Osteoblast (primary cell): ENCODE data around the gene SLC6A13. TPM values are rescaled to one million over a fixed set of nuclear protein-coding genes. Genes with fewer than 3 reads are reported as not detected.

Source experiments
- DNase-seq: peaks from one replicate; pipeline ENCODE4 v3.0.0; 2011; ENCODE audit warnings: low spot score, mixed read lengths; ENCODE audit not compliant: insufficient read length; ENCODE audit errors: missing footprints
- H2AFZ ChIP-seq: 2 replicates; pipeline ENCODE4 v1.6.0; 2011; ENCODE audit warnings: mild to moderate bottlenecking, low read length
- H3K27ac ChIP-seq: 2 replicates; pipeline ENCODE4 v1.5.1; 2011; ENCODE audit warnings: mild to moderate bottlenecking, low read depth, low read length, moderate library complexity
- H3K27me3 ChIP-seq: 2 replicates; pipeline ENCODE4 v1.6.0; 2012; ENCODE audit warnings: mild to moderate bottlenecking, control low read depth, inconsistent platforms, low read length, moderate library complexity; ENCODE audit not compliant: insufficient read depth
- H3K36me3 ChIP-seq: 2 replicates; pipeline ENCODE4 v1.5.1; 2011; ENCODE audit warnings: mild to moderate bottlenecking, low read length, control low read depth, moderate library complexity; ENCODE audit not compliant: insufficient read depth
- H3K4me1 ChIP-seq: 2 replicates; pipeline ENCODE4 v1.5.1; 2011; ENCODE audit warnings: mild to moderate bottlenecking, low read length, control low read depth, moderate library complexity; ENCODE audit not compliant: insufficient read depth
- H3K4me2 ChIP-seq: 2 replicates; pipeline ENCODE4 v1.6.0; 2011; ENCODE audit warnings: mild to moderate bottlenecking, low read length; ENCODE audit not compliant: insufficient read depth
- H3K4me3 ChIP-seq: fragments of 200-600 bp; sonication (generic); 3 replicates; pipeline ENCODE4 v1.5.1; 2012; ENCODE audit warnings: mild to moderate bottlenecking, low read length, inconsistent platforms; ENCODE audit not compliant: insufficient read depth
- H3K79me2 ChIP-seq: 2 replicates; pipeline ENCODE4 v1.6.0; 2012; ENCODE audit warnings: mild to moderate bottlenecking, low read length, control low read depth, inconsistent platforms; ENCODE audit not compliant: insufficient read depth
- H3K9me3 ChIP-seq: 2 replicates; pipeline ENCODE4 v1.5.1; 2011; ENCODE audit warnings: low read depth, low read length, control low read depth
- H4K20me1 ChIP-seq: 2 replicates; pipeline ENCODE4 v1.6.0; 2012; ENCODE audit warnings: mild to moderate bottlenecking, low read length, control low read depth; ENCODE audit not compliant: insufficient read depth
- total RNA-seq: library from RNA; depleted of rRNA; stranded (reverse); fragments of >200 nt; gene quantifications from 2 replicates; pipeline ENCODE4 v1.2.3, GENCODE V29; 2012
- TF ChIP-seq, protein P1 (sequence below): IDR thresholded peaks from 2 replicates; pipeline ENCODE4 v1.5.1; 2011; ENCODE audit warnings: mild to moderate bottlenecking, low read depth, low read length, moderate library complexity; ENCODE audit errors: extremely low read depth

The SLC6A13 gene
- total RNA-seq, 1 donor: not detected

DNA sequence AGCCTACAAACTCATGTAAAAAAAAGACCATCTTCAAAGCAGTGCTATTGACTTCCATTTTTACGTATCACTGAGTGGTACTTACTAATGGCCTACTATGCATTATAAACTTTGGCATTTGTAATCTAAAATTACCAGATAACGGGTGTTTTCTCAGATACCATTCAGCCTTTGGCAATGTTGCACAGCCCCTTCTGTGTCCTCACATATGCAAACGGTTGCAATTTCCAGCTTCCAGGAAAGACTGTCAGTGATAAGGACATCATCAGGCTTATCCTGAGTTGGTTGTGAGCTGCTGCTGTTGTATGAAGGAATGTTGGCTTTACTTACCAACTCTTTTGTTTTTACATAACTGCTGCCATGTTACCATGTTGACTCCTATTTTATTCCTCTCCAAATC, 1.6 kb upstream of the SLC6A13 start:
- no peak for DNase-seq
- no peak overlapping the region for H3K27ac ChIP-seq
- H3K4me3 ChIP-seq: no peak overlapping the region
- H3K9me3 ChIP-seq: no peaks in the 10 kb centered on the region
- H3K27me3 ChIP-seq: peaks cover 25% of the 10 kb centered on the region
- no peaks in the 10 kb centered on the region for H3K36me3 ChIP-seq
- TF ChIP-seq, protein P1, sequence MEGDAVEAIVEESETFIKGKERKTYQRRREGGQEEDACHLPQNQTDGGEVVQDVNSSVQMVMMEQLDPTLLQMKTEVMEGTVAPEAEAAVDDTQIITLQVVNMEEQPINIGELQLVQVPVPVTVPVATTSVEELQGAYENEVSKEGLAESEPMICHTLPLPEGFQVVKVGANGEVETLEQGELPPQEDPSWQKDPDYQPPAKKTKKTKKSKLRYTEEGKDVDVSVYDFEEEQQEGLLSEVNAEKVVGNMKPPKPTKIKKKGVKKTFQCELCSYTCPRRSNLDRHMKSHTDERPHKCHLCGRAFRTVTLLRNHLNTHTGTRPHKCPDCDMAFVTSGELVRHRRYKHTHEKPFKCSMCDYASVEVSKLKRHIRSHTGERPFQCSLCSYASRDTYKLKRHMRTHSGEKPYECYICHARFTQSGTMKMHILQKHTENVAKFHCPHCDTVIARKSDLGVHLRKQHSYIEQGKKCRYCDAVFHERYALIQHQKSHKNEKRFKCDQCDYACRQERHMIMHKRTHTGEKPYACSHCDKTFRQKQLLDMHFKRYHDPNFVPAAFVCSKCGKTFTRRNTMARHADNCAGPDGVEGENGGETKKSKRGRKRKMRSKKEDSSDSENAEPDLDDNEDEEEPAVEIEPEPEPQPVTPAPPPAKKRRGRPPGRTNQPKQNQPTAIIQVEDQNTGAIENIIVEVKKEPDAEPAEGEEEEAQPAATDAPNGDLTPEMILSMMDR: no peak
- no peak overlapping the region for H2AFZ ChIP-seq
- H3K4me1 ChIP-seq: peaks cover 2% of the 10 kb centered on the region
- H4K20me1 ChIP-seq: no peaks in the 10 kb centered on the region
- H3K79me2 ChIP-seq: no peaks in the 10 kb centered on the region
- no peak overlapping the region for H3K4me2 ChIP-seq

DNA sequence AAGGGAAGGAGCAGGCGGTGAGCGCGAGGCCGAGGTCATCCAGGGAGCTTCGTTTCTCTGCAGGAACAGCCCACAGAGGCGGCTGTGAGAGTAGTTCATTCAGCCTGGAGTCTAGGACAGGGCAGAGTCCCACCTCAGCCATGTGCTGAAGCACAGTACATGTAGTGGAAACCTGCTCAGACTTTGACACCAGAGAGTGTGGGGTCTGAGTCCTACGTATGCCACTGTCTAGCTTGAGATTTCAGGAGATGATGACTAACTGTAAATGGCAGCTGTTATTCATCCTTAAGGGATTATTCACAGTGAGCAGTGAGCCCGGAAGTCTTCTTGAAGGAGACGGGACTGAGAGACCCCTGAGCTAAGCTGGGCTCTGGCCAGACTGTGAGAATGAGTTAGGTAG, 938 bp upstream of the SLC6A13 start:
- TF ChIP-seq, protein P1: no peak
- DNase-seq: no peak

DNA sequence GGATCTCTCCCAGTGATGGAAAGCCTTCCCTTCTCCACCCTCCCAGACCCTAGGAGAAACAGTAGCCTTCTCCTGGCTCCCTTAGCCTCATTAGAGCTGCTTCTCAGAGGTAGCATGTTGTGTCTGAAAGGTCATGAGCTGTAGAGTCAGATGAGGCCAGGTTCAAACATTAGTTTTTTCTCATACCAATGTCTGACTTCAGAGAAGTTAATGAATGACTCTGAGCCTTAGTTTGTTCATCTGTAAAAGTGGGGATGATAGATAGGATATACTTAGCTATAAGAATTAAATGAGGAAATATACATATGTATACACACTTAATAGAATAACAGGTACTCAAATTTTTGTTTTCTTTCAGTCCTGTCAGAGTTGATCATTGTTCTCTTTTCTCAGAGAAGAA, 523 bp downstream of the SLC6A13 start:
- no peaks in the 10 kb centered on the region for H3K36me3 ChIP-seq
- H3K4me1 ChIP-seq: peaks cover 2% of the 10 kb centered on the region
- no peak overlapping the region for H3K27ac ChIP-seq
- TF ChIP-seq, protein P1: no peak
- no peak for DNase-seq
- H3K9me3 ChIP-seq: no peaks in the 10 kb centered on the region
- no peaks in the 10 kb centered on the region for H4K20me1 ChIP-seq
- H3K4me3 ChIP-seq: no peak overlapping the region
- no peak overlapping the region for H2AFZ ChIP-seq
- no peak overlapping the region for H3K4me2 ChIP-seq
- H3K79me2 ChIP-seq: no peaks in the 10 kb centered on the region
- peaks cover 37% of the 10 kb centered on the region for H3K27me3 ChIP-seq

More for the DNA sequence above, 938 bp upstream of the SLC6A13 start:
- H2AFZ ChIP-seq: no peak overlapping the region
- no peaks in the 10 kb centered on the region for H3K36me3 ChIP-seq
- H3K4me2 ChIP-seq: peak overlapping the region; percentile 7
- peaks cover 2% of the 10 kb centered on the region for H3K4me1 ChIP-seq
- no peak overlapping the region for H3K4me3 ChIP-seq
- no peak overlapping the region for H3K27ac ChIP-seq
- no peaks in the 10 kb centered on the region for H4K20me1 ChIP-seq
- H3K27me3 ChIP-seq: peaks cover 25% of the 10 kb centered on the region
- H3K9me3 ChIP-seq: no peaks in the 10 kb centered on the region
- no peaks in the 10 kb centered on the region for H3K79me2 ChIP-seq

DNA sequence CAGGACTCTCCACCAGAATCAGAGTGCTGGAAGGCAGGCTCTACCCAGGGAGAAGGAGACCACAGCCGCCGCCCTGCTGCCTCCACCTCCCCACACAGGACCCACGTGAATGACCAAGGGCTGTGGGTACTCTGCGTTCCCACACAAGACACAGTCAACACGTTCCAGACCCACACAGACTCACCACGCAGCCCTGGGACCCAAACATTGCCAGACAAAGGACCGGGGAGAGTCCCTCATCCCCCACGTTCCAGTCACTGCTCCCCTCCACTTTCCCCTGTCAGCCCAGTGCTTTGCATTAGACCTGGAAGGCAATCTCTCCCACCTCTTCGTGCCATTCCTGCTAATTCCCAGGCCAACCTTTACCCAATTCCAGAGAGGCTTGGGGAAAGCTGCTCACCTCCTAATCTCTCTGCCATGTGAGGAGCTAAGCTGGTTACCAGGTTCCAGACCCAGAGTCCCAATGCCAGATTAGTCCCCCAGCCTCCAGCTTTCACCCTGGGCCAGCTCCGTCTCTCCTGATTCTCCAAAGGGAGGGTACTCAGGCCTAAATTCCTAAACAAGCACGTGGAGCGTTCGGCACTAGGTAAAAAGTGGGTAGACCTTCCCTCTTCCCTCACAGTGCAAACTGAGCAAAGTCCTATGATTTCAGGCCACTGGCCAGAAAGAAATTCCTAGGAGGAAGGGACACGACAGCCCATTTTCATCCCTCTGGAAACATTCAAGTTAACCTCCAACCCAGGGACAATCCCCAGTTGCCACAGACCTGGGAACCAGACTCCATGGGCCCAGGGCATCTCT, 4.9 kb downstream of the SLC6A13 start:
- Histone ChIP-seq H3K27me3 (peaks cover 57% of the 10 kb centered on the region), H3K4me1 (no peaks in the 10 kb centered on the region), H3K4me3 (no peak overlapping the region), H3K27ac (no peak overlapping the region), H3K4me2 (no peak overlapping the region), H3K36me3 (no peaks in the 10 kb centered on the region), H4K20me1 (no peaks in the 10 kb centered on the region), H2AFZ (no peak overlapping the region), H3K9me3 (no peaks in the 10 kb centered on the region), H3K79me2 (no peaks in the 10 kb centered on the region)
- TF ChIP-seq, protein P1: no peak
- DNase-seq: no peak
